ENCODE measurements around the gene AGAP1. TPM values are rescaled to one million over a fixed set of nuclear protein-coding genes. Genes with fewer than 3 reads are reported as not detected.
A peak's percentile ranks its signal among the peaks of the same experiment; 100 is the strongest.

The AGAP1 gene
- polyA plus RNA-seq, 1 experiment: 12.4 TPM

GRCh38 chr2:235937936-235938335, 444.1 kb downstream of the AGAP1 start:
- no peaks in the 10 kb centered on the region for H3K27me3 ChIP-seq (ENCODE audit: control insufficient read depth, insufficient read depth, low read length)
- ChIA-PET CTCF (no interaction called here), POLR2A (no interaction called here)
- no peak for TF ChIP-seq CTCF (IDR thresholded peaks at IDR 0.05; ENCODE audit: low read depth, low read length)
- no peak overlapping the region for H3K27ac ChIP-seq (ENCODE audit: low read depth, low read length)
- DNase-seq (ENCODE audit: low read depth, low spot score): no peak
- H3K4me3 ChIP-seq (ENCODE audit: low read depth, low read length): no peak overlapping the region
- H3K9me3 ChIP-seq (ENCODE audit: control insufficient read depth, insufficient read depth, low read length): peaks cover 5% of the 10 kb centered on the region; the same call in 1 of the 2 replicates

DNA sequence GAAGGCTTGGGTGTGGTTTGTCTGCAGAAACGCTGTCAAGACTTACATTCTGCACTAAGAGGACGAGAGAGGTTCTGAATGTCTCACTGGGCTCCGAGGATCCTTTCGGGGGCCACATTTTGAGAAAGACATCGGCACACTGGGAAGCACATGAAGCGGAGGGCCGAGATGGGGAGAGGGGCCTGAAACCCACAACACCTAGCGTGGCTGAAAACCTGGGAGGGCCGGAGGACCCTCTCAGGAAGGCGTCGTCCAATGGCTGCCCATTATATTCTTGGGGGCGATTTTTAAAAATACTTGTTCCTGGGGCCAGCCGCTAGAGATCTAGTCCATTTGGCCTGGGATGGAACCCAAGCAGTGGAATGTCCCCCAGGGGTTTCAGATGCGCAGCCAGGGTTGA, 444.8 kb downstream of the AGAP1 start:
- no peak overlapping the region for H3K4me3 ChIP-seq (ENCODE audit: low read depth, low read length)
- no peak for TF ChIP-seq CTCF (IDR thresholded peaks at IDR 0.05; ENCODE audit: low read depth, low read length)
- H3K9me3 ChIP-seq (ENCODE audit: control insufficient read depth, insufficient read depth, low read length): peaks cover 5% of the 10 kb centered on the region; the same call in 1 of the 2 replicates
- H3K27ac ChIP-seq (ENCODE audit: low read depth, low read length): no peak overlapping the region
- ChIA-PET CTCF (no interaction called here), POLR2A (no interaction called here)
- H3K27me3 ChIP-seq (ENCODE audit: control insufficient read depth, insufficient read depth, low read length): no peaks in the 10 kb centered on the region
- no peak for DNase-seq (ENCODE audit: low read depth, low spot score)

DNA sequence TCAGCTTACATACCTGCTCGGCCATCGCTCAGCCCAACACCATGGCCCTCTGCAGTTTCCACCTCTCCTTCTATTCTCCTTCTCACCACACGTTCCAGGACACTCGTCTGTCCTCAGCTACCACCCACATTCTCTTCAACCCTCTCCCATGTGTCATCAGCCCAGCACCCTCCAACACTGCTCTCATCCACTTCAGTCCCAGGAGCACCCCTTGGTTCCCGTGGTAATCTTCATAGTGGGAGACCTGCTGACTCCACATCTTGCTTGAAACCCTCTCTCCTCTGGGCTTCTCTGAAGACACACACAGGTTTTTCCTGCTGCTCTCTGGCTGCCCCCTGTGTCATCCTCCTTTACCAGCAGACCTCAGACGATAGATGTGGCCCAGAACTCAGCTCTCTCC, 445.6 kb downstream of the AGAP1 start:
- Histone ChIP-seq H3K9me3 (ENCODE audit: control insufficient read depth, insufficient read depth, low read length) (peaks cover 5% of the 10 kb centered on the region; the same call in 1 of the 2 replicates), H3K27ac (ENCODE audit: low read depth, low read length) (no peak overlapping the region), H3K4me3 (ENCODE audit: low read depth, low read length) (no peak overlapping the region), H3K27me3 (ENCODE audit: control insufficient read depth, insufficient read depth, low read length) (no peaks in the 10 kb centered on the region)
- POLR2A ChIA-PET: no interaction called here
- TF ChIP-seq CTCF (IDR thresholded peaks at IDR 0.05; ENCODE audit: low read depth, low read length): no peak
- DNase-seq (ENCODE audit: low read depth, low spot score): no peak
- CTCF ChIA-PET: no interaction called here

- no peaks in the 10 kb centered on the region for H3K27me3 ChIP-seq (ENCODE audit: control insufficient read depth, insufficient read depth, low read length)
- ChIA-PET CTCF (interaction anchor here (1.8 kb wide), 1 partner anchor 194 kb away, joined by 5 read pairs; no protein-coding TSS in a partner anchor), POLR2A (no interaction called here)
- DNase-seq (ENCODE audit: low read depth, low spot score): peak; percentile 84
- TF ChIP-seq CTCF (IDR thresholded peaks at IDR 0.05; ENCODE audit: low read depth, low read length): no peak
- H3K27ac ChIP-seq (ENCODE audit: low read depth, low read length): peak overlapping the region; percentile 77
- H3K4me3 ChIP-seq (ENCODE audit: low read depth, low read length): no peak overlapping the region
- H3K9me3 ChIP-seq (ENCODE audit: control insufficient read depth, insufficient read depth, low read length): peaks cover 5% of the 10 kb centered on the region; the same call in 1 of the 2 replicates
Observed at GRCh38 chr2:235940330-235940729, 446.5 kb downstream of the AGAP1 start.

DNA sequence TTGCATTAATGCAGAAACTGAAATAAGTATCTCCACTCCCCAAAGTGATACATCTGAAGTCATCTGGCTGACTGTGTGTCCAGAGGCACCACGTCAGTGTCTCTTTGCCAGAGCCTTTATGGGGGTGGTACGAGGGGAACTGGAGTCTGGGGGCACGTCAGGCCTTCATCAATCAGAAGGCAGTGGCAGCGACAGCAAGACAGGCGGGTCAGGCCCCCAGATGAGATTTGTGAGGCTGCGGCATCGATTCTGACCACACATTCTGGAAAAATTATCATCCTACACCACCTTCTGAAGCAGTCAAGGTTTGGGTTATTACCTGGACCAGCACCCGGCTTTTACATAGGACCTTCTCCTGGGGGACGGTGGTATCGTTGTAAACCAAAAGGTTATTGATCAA, 450.7 kb downstream of the AGAP1 start:
- ChIA-PET POLR2A (no interaction called here), CTCF (no interaction called here)
- Histone ChIP-seq H3K9me3 (ENCODE audit: control insufficient read depth, insufficient read depth, low read length) (no peaks in the 10 kb centered on the region), H3K27ac (ENCODE audit: low read depth, low read length) (no peak overlapping the region), H3K27me3 (ENCODE audit: control insufficient read depth, insufficient read depth, low read length) (no peaks in the 10 kb centered on the region), H3K4me3 (ENCODE audit: low read depth, low read length) (no peak overlapping the region)
- DNase-seq (ENCODE audit: low read depth, low spot score): no peak
- TF ChIP-seq CTCF (IDR thresholded peaks at IDR 0.05; ENCODE audit: low read depth, low read length): no peak

All from AG04450 (cell line).